ENCODE measurements around the gene ASRGL1.

GRCh38 chr11:62423012-62423411 lies 85.8 kb downstream of the ASRGL1 start:
- TF ChIP-seq POLR2A (IDR thresholded peaks at IDR 0.05) (no peak), EP300 (IDR thresholded peaks at IDR 0.05; ENCODE audit: low read depth) (no peak), POLR2AphosphoS5 (IDR thresholded peaks at IDR 0.05) (no peak)
- TF ChIP-seq, protein P1, sequence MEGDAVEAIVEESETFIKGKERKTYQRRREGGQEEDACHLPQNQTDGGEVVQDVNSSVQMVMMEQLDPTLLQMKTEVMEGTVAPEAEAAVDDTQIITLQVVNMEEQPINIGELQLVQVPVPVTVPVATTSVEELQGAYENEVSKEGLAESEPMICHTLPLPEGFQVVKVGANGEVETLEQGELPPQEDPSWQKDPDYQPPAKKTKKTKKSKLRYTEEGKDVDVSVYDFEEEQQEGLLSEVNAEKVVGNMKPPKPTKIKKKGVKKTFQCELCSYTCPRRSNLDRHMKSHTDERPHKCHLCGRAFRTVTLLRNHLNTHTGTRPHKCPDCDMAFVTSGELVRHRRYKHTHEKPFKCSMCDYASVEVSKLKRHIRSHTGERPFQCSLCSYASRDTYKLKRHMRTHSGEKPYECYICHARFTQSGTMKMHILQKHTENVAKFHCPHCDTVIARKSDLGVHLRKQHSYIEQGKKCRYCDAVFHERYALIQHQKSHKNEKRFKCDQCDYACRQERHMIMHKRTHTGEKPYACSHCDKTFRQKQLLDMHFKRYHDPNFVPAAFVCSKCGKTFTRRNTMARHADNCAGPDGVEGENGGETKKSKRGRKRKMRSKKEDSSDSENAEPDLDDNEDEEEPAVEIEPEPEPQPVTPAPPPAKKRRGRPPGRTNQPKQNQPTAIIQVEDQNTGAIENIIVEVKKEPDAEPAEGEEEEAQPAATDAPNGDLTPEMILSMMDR (IDR thresholded peaks at IDR 0.05): no peak

Measured in transverse colon (tissue), 4 donors.